ENCODE data around the gene CTNNA1. TPM values are rescaled to one million over a fixed set of nuclear protein-coding genes. Genes with fewer than 3 reads are reported as not detected.

Gene CTNNA1
- total RNA-seq, 1 donor, result 327 TPM

DNA sequence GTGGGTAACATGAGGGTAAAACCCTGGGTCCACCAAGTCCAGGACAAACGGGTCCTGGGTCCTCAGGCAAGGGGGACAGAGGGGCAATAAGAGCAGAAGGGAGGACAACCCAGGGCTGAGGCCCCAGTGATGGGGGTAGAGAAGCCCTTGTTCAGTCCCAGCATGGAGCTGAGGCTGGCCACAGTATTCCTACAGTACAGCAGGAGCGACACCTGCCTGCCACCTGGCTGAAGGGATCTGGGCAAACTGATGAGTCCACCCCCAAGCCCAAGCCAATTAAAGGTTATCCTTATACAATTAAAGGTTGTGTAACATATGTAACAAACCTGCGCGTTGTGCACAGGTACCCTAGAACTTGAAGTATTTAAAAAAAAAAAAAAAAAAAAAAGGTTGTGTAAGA lies 219.6 kb downstream of the CTNNA1 start:
- no peak for DNase-seq (ENCODE audit: low read depth)
- no peak overlapping the region for H3K4me3 ChIP-seq (ENCODE audit: low read depth, low read length)
- TF ChIP-seq, protein P1, sequence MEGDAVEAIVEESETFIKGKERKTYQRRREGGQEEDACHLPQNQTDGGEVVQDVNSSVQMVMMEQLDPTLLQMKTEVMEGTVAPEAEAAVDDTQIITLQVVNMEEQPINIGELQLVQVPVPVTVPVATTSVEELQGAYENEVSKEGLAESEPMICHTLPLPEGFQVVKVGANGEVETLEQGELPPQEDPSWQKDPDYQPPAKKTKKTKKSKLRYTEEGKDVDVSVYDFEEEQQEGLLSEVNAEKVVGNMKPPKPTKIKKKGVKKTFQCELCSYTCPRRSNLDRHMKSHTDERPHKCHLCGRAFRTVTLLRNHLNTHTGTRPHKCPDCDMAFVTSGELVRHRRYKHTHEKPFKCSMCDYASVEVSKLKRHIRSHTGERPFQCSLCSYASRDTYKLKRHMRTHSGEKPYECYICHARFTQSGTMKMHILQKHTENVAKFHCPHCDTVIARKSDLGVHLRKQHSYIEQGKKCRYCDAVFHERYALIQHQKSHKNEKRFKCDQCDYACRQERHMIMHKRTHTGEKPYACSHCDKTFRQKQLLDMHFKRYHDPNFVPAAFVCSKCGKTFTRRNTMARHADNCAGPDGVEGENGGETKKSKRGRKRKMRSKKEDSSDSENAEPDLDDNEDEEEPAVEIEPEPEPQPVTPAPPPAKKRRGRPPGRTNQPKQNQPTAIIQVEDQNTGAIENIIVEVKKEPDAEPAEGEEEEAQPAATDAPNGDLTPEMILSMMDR (IDR thresholded peaks at IDR 0.05; ENCODE audit: insufficient read depth, low read length), result no peak

DNA sequence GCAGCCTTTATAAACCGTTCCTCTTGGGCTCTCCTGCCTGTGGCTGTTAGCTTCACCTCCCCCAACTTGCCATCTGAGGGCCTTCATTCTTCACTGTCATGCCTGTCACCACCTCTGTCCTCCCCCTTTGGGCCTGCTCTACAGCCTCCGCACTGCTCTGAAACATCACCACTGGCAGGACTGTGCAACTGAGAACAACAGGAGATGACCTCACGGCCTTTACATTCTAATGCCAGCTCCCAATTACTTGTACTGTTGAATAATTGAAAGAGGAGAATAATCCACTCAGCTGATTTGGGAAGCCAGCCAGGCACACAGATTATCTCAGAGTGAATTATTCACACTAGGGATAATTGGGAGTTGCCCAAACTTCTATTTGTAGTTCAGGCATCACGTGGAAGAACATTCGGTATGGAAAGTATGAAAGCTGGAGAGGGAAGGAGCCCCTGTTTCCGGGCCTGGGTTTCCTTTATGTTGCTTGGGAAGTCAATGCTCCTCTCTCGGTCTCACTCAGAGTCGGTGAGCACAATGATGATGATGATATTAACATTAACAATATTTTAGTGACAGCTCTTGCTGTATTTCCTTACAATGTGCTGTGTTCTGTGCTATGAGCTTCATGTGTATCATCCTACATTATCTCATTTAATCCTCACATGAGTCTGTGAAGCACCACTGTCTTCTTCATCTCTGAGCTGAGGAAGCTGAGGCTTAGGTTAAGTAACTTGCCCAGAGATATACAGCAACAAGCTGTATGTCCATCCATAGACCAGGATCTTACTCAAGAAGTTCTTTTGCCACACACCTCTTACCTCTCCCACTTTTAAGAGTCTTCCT lies 221.2 kb downstream of the CTNNA1 start:
- TF ChIP-seq, protein P1 (IDR thresholded peaks at IDR 0.05; ENCODE audit: insufficient read depth, low read length), result no peak
- no peak overlapping the region for H3K4me3 ChIP-seq (ENCODE audit: low read depth, low read length)
- peak; percentile 92 for DNase-seq (ENCODE audit: low read depth)

DNA sequence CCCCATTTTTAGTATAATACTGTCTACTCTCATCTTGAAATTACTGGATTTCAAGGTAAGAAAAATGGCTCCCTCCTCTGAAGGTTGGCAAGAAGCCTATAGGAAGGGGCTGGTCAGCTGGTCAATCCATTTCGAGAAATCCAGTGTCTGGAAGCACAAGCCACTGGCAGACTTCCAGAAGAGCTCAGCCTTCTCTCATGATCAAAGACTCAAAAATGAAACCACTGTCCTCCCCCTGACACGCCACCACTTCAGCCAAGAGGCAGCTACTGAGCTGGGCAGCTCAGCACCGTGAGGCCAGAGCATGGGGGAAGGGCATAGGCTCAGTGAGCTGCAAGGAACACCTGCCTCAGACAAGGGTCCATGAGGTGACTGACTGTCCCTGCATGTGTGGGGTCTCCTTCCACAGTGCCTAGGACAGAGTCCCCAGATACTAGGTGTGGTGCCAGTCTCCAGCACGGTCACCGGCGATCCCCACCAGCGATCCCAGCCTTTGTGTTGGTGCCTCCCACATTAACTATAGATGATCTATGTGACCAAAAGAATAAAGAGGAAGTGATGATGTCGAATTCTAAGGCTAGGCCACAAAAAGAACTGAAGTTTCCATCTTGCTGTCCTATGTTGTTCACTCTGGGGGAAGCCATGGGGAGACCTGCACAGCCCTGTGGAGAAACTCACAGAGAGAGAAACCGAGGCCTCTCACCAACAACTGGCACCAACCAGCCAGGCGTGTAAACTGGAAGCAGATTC lies 222.0 kb downstream of the CTNNA1 start:
- TF ChIP-seq, protein P1 (IDR thresholded peaks at IDR 0.05; ENCODE audit: insufficient read depth, low read length), result no peak
- peak; percentile 73 for DNase-seq (ENCODE audit: low read depth)
- H3K4me3 ChIP-seq (ENCODE audit: low read depth, low read length), result no peak overlapping the region

DNA sequence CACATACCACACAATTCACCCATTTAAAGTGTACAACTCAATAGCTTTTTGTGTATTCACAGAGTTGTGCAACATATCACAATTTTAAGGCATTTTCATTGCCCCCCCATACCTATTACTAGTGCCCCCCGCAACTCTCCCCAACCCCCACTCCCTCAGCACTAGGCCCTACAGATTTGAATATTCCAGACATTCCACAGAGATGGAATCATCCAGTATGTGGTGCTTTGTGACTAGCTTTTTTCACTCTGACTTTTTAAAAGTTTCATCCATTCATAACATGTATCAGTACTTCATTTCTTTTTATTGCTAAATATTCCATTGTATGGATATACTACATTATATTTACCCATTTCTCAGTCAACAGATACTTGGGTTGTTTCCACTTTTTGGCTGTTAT lies 224.9 kb downstream of the CTNNA1 start:
- no peak overlapping the region for H3K4me3 ChIP-seq (ENCODE audit: low read depth, low read length)
- DNase-seq (ENCODE audit: low read depth), result peak; percentile 46
- TF ChIP-seq, protein P1 (IDR thresholded peaks at IDR 0.05; ENCODE audit: insufficient read depth, low read length), result no peak

DNA sequence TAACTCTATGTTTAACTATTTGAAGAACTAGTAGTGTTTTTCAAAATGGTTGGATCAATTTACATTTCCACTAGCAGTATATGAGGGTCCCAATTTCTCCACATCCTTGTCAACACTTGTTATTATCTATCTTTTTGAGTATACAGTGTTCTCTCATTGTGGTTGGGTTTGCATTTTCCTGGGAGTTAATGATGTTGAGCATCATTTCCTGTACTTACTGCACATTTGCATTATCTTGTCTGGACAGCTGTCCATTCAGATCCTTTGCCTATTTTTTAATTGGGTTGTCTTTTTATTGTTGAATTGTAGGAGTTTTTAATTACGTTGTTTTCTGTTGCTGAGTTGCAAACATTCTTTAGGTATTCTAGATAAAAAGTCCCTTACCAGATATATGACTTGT lies 225.4 kb downstream of the CTNNA1 start:
- DNase-seq (ENCODE audit: low read depth), result no peak
- H3K4me3 ChIP-seq (ENCODE audit: low read depth, low read length), result no peak overlapping the region
- TF ChIP-seq, protein P1 (IDR thresholded peaks at IDR 0.05; ENCODE audit: insufficient read depth, low read length), result no peak

DNA sequence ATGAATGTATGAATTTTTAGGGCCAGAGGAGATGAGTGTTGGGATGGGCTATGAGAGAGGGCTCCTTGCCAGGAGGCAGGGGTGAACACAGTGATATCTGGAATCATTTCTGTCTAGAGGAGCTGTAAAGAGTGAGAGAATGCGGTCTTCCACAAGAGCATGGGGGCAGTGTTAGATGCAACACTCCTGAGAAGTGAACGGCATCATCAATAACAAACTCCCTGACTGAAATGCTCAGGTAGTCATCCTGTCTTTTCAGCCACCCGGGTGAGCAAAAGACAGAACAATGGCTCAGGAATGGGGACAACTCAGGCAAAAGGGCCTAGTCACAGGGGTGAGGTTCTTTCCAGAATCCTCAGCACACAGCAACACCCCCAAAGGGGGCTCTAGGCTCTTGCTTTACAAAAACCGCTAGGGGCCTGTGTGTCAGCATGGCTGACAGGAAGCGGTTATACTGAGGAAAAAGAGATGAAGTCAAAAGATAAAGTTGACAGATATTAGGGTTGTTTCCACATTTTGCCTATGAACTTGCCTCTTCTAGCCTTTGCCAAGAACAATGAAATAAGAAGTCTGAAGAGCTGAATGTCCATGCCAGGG lies 226.6 kb downstream of the CTNNA1 start:
- DNase-seq (ENCODE audit: low read depth), result no peak
- H3K4me3 ChIP-seq (ENCODE audit: low read depth, low read length), result no peak overlapping the region
- TF ChIP-seq, protein P1 (IDR thresholded peaks at IDR 0.05; ENCODE audit: insufficient read depth, low read length), result no peak
